ENCODE results near the gene TBL1XR1.

TBL1XR1 gene

DNA sequence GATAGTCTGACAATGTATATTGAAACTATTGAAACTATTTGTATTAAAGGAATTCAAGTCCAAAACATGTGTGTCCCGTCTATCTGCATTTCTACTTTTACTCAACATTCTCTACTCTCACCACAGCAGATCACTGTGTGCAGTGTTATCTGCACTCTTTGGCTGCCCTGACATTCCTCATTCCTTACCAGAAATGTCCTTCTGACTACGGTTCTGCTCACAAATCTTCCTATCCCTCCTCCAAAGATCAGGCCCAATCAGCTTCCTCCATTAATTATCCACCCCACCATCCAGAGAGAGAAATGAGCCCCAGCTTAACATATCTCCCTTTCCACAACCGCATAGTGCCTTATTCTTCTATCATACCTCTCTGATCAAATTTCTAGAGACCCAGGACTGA lies 94.7 kb downstream of the TBL1XR1 start:
- H3K36me3 ChIP-seq (ENCODE audit: insufficient read depth, low read length), result no peaks in the 10 kb centered on the region
- no peak overlapping the region for H3K4me3 ChIP-seq (ENCODE audit: low read depth in 1 of 2, low read length in 2 of 2)
- H3K9me3 ChIP-seq (ENCODE audit: low read length), result no peaks in the 10 kb centered on the region
- no peak overlapping the region for H3K9ac ChIP-seq (ENCODE audit: low read length)
- peaks cover 19% of the 10 kb centered on the region for H3K4me1 ChIP-seq (ENCODE audit: insufficient read depth, low read length)
- no peak overlapping the region for H3K27ac ChIP-seq (ENCODE audit: low read depth, low read length)
- H3K27me3 ChIP-seq (ENCODE audit: control insufficient read depth in 1 of 2, insufficient read depth in 2 of 2, low read length in 2 of 2), result no peaks in the 10 kb centered on the region

- no peak overlapping the region for H3K9ac ChIP-seq (ENCODE audit: low read length)
Measured at GRCh38 chr3:177098551-177098950, 98.7 kb downstream of the TBL1XR1 start.

DNA sequence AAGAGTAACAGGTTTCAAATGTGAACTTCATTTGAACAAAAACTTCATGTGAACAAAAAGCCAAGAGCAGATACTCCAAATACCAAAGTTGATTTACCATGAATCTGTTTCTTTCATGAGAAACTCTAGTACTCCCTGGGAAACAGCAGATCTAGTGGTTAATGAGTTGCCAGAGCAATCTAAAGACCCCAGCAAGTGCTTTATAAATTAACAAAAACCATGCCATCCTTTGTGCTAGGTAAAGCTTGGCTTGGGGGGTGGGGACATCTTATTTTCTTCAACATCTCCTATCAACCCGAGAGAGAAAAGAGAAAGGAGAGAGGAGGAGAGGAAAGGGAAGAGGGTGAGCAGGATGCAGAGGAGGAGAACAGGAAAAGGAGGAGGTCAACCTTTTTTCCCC lies 100.7 kb downstream of the TBL1XR1 start:
- Histone ChIP-seq H3K9ac (ENCODE audit: low read length) (no peak overlapping the region), H3K27ac (ENCODE audit: low read depth, low read length) (no peak overlapping the region), H3K4me3 (ENCODE audit: low read depth in 1 of 2, low read length in 2 of 2) (no peak overlapping the region), H3K36me3 (ENCODE audit: insufficient read depth, low read length) (no peaks in the 10 kb centered on the region), H3K4me1 (ENCODE audit: insufficient read depth, low read length) (peaks cover 5% of the 10 kb centered on the region), H3K27me3 (ENCODE audit: control insufficient read depth in 1 of 2, insufficient read depth in 2 of 2, low read length in 2 of 2) (no peaks in the 10 kb centered on the region), H3K9me3 (ENCODE audit: low read length) (no peaks in the 10 kb centered on the region)

More at GRCh38 chr3:177098551-177098950, 98.7 kb downstream of the TBL1XR1 start:
- Histone ChIP-seq H3K27me3 (ENCODE audit: control insufficient read depth in 1 of 2, insufficient read depth in 2 of 2, low read length in 2 of 2) (no peaks in the 10 kb centered on the region), H3K4me3 (ENCODE audit: low read depth in 1 of 2, low read length in 2 of 2) (no peak overlapping the region), H3K36me3 (ENCODE audit: insufficient read depth, low read length) (no peaks in the 10 kb centered on the region), H3K4me1 (ENCODE audit: insufficient read depth, low read length) (peaks cover 5% of the 10 kb centered on the region), H3K9me3 (ENCODE audit: low read length) (no peaks in the 10 kb centered on the region), H3K27ac (ENCODE audit: low read depth, low read length) (no peak overlapping the region)

GRCh38 chr3:177093966-177094365 lies 103.3 kb downstream of the TBL1XR1 start:
- no peak overlapping the region for H3K27ac ChIP-seq (ENCODE audit: low read depth, low read length)
- H3K9ac ChIP-seq (ENCODE audit: low read length), result no peak overlapping the region
- no peaks in the 10 kb centered on the region for H3K9me3 ChIP-seq (ENCODE audit: low read length)
- H3K4me1 ChIP-seq (ENCODE audit: insufficient read depth, low read length), result peaks cover 14% of the 10 kb centered on the region
- H3K36me3 ChIP-seq (ENCODE audit: insufficient read depth, low read length), result no peaks in the 10 kb centered on the region
- no peaks in the 10 kb centered on the region for H3K27me3 ChIP-seq (ENCODE audit: control insufficient read depth in 1 of 2, insufficient read depth in 2 of 2, low read length in 2 of 2)
- H3K4me3 ChIP-seq (ENCODE audit: low read depth in 1 of 2, low read length in 2 of 2), result no peak overlapping the region

DNA sequence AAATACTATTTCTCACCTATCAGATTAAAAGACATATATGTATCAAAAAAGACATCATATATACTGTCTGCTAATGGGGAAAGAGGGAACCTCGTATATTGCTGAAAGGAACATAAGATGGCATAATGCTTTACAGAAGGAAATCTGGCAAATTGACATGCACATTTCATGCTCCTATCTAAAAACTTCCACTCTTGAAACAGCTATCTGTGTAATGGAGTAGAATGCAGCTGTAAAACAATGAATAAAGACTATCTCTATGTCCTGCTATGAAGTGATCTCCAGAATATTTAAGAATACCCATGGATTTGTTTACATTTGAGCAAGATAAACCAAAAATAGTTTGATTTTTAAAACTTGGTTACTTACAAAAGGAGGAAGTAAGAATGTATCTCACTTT lies 107.4 kb downstream of the TBL1XR1 start:
- Histone ChIP-seq H3K9me3 (ENCODE audit: low read length) (no peaks in the 10 kb centered on the region), H3K27me3 (ENCODE audit: control insufficient read depth in 1 of 2, insufficient read depth in 2 of 2, low read length in 2 of 2) (no peaks in the 10 kb centered on the region), H3K36me3 (ENCODE audit: insufficient read depth, low read length) (no peaks in the 10 kb centered on the region), H3K4me3 (ENCODE audit: low read depth in 1 of 2, low read length in 2 of 2) (no peak overlapping the region), H3K4me1 (ENCODE audit: insufficient read depth, low read length) (peaks cover 9% of the 10 kb centered on the region), H3K27ac (ENCODE audit: low read depth, low read length) (no peak overlapping the region), H3K9ac (ENCODE audit: low read length) (no peak overlapping the region)

DNA sequence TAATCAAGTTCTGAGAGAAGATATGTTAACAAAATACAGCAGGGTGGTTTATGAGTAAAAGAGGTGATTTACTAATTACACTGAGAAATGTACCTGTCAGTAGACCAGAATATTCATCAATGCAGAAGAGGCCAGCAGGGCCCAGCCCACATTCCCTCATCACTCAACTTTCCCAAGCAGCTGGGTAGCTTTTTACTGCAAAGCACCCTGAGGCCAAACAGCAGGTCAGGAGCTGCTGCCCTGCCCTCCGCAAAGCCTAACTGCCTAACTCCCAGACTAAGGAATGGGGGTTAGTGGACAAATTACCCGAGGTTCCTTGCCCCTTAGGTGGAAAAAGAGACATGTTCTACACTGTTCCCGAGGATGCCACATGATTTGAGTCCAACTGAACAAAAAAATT lies 108.2 kb downstream of the TBL1XR1 start:
- H3K4me3 ChIP-seq (ENCODE audit: low read depth in 1 of 2, low read length in 2 of 2), result no peak overlapping the region
- peaks cover 9% of the 10 kb centered on the region for H3K4me1 ChIP-seq (ENCODE audit: insufficient read depth, low read length)
- H3K36me3 ChIP-seq (ENCODE audit: insufficient read depth, low read length), result no peaks in the 10 kb centered on the region
- H3K9ac ChIP-seq (ENCODE audit: low read length), result no peak overlapping the region
- no peaks in the 10 kb centered on the region for H3K9me3 ChIP-seq (ENCODE audit: low read length)
- H3K27ac ChIP-seq (ENCODE audit: low read depth, low read length), result no peak overlapping the region
- H3K27me3 ChIP-seq (ENCODE audit: control insufficient read depth in 1 of 2, insufficient read depth in 2 of 2, low read length in 2 of 2), result no peaks in the 10 kb centered on the region

- no peaks in the 10 kb centered on the region for H3K9me3 ChIP-seq (ENCODE audit: low read length)
- no peaks in the 10 kb centered on the region for H3K36me3 ChIP-seq (ENCODE audit: insufficient read depth, low read length)
- H3K27me3 ChIP-seq (ENCODE audit: control insufficient read depth in 1 of 2, insufficient read depth in 2 of 2, low read length in 2 of 2), result no peaks in the 10 kb centered on the region
- H3K4me3 ChIP-seq (ENCODE audit: low read depth in 1 of 2, low read length in 2 of 2), result no peak overlapping the region
- no peak overlapping the region for H3K9ac ChIP-seq (ENCODE audit: low read length)
- peaks cover 9% of the 10 kb centered on the region for H3K4me1 ChIP-seq (ENCODE audit: insufficient read depth, low read length)
- H3K27ac ChIP-seq (ENCODE audit: low read depth, low read length), result no peak overlapping the region
Measured at GRCh38 chr3:177085794-177086193, 111.5 kb downstream of the TBL1XR1 start.

- Histone ChIP-seq H3K4me1 (ENCODE audit: insufficient read depth, low read length) (peaks cover 5% of the 10 kb centered on the region), H3K4me3 (ENCODE audit: low read depth in 1 of 2, low read length in 2 of 2) (no peak overlapping the region), H3K9ac (ENCODE audit: low read length) (no peak overlapping the region), H3K36me3 (ENCODE audit: insufficient read depth, low read length) (no peaks in the 10 kb centered on the region), H3K27ac (ENCODE audit: low read depth, low read length) (no peak overlapping the region), H3K9me3 (ENCODE audit: low read length) (no peaks in the 10 kb centered on the region), H3K27me3 (ENCODE audit: control insufficient read depth in 1 of 2, insufficient read depth in 2 of 2, low read length in 2 of 2) (no peaks in the 10 kb centered on the region)
Measured at GRCh38 chr3:177084616-177085015, 112.7 kb downstream of the TBL1XR1 start.

DNA sequence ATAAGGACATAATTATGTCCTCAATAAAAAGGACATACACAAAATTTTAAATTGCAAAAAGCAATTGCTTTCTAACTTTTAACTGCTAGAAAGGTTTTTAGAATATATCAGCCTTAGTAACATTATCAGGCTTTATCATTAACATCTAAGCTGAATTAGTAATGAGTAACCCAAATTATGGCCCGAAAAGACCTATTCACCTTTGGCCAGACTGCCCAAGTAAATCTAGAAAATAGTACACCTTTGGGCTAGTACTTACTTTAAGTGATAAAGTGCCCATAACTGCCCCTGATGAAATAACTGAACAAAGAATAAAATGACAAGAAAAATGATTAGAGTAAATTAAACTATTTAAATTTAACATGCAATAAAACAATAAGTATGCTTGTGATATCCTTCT lies 117.2 kb downstream of the TBL1XR1 start:
- no peak overlapping the region for H3K27ac ChIP-seq (ENCODE audit: low read depth, low read length)
- H3K9me3 ChIP-seq (ENCODE audit: low read length), result no peaks in the 10 kb centered on the region
- no peaks in the 10 kb centered on the region for H3K36me3 ChIP-seq (ENCODE audit: insufficient read depth, low read length)
- no peak overlapping the region for H3K4me3 ChIP-seq (ENCODE audit: low read depth in 1 of 2, low read length in 2 of 2)
- no peaks in the 10 kb centered on the region for H3K27me3 ChIP-seq (ENCODE audit: control insufficient read depth in 1 of 2, insufficient read depth in 2 of 2, low read length in 2 of 2)
- H3K9ac ChIP-seq (ENCODE audit: low read length), result no peak overlapping the region
- H3K4me1 ChIP-seq (ENCODE audit: insufficient read depth, low read length), result peaks cover 8% of the 10 kb centered on the region

- Histone ChIP-seq H3K27me3 (ENCODE audit: control insufficient read depth in 1 of 2, insufficient read depth in 2 of 2, low read length in 2 of 2) (no peaks in the 10 kb centered on the region), H3K27ac (ENCODE audit: low read depth, low read length) (no peak overlapping the region), H3K36me3 (ENCODE audit: insufficient read depth, low read length) (no peaks in the 10 kb centered on the region), H3K4me1 (ENCODE audit: insufficient read depth, low read length) (peaks cover 11% of the 10 kb centered on the region), H3K9ac (ENCODE audit: low read length) (no peak overlapping the region), H3K9me3 (ENCODE audit: low read length) (no peaks in the 10 kb centered on the region), H3K4me3 (ENCODE audit: low read depth in 1 of 2, low read length in 2 of 2) (no peak overlapping the region)
Measured at GRCh38 chr3:177079684-177080083, 117.6 kb downstream of the TBL1XR1 start.

GRCh38 chr3:177071496-177072156 lies 125.7 kb downstream of the TBL1XR1 start:
- peaks cover 34% of the 10 kb centered on the region for H3K4me1 ChIP-seq (ENCODE audit: insufficient read depth, low read length)
- no peaks in the 10 kb centered on the region for H3K36me3 ChIP-seq (ENCODE audit: insufficient read depth, low read length)
- no peak overlapping the region for H3K9ac ChIP-seq (ENCODE audit: low read length)
- no peak overlapping the region for H3K27ac ChIP-seq (ENCODE audit: low read depth, low read length)
- H3K4me3 ChIP-seq (ENCODE audit: low read depth in 1 of 2, low read length in 2 of 2), result no peak overlapping the region
- H3K9me3 ChIP-seq (ENCODE audit: low read length), result no peaks in the 10 kb centered on the region
- H3K27me3 ChIP-seq (ENCODE audit: control insufficient read depth in 1 of 2, insufficient read depth in 2 of 2, low read length in 2 of 2), result no peaks in the 10 kb centered on the region
